Endothelial cell of umbilical vein (primary cell): ENCODE results near the gene SNORC. TPM values are rescaled to one million over a fixed set of nuclear protein-coding genes. Genes with fewer than 3 reads are reported as not detected.

Experiments used
- Bru-seq: library from RNA; stranded (reverse); fragments of 400-500 nt; gene quantifications from one replicate; lab custom pipeline; 2021; lab: Mats Ljungman, UMichigan
- BruChase-seq, 2 experiments: library from RNA; stranded (reverse); fragments of 400-500 nt; gene quantifications; one replicate each; lab custom pipeline; 2021; lab: Mats Ljungman, UMichigan
- BruUV-seq: library from RNA; stranded (reverse); fragments of 400-500 nt; replicated peaks from 2 replicates; lab custom pipeline; 2021; lab: Mats Ljungman, UMichigan
- CTCF ChIA-PET: fragments of 300-600, 350-600 bp; sonication (Branson Sonifier 250); formaldehyde crosslinking; loops from one replicate; lab custom pipeline; 2021; ENCODE audit warnings: antibody characterized with exemption, inconsistent platforms; lab: Charles Lee
- POLR2A ChIA-PET: fragments of 300-600, 350-600 bp; sonication (Branson Sonifier 250); formaldehyde crosslinking; loops from one replicate; lab custom pipeline; 2021; ENCODE audit warnings: antibody characterized with exemption, inconsistent platforms; lab: Charles Lee
- DNase-seq: peaks from one replicate; pipeline ENCODE4 v3.0.0-alpha.2; 2011; ENCODE audit warnings: low read depth, low spot score
- FAIRE-seq: peaks from 2 replicates; lab custom pipeline; 2011; peaks lifted over from hg19 to GRCh38; lab: Jason Lieb, UNC
- H2AFZ ChIP-seq: 2 replicates; pipeline ENCODE4 v1.6.0; 2012; ENCODE audit warnings: low read depth, low read length, control low read depth, inconsistent platforms
- H3K27ac ChIP-seq: 2 replicates; pipeline ENCODE4 v1.5.1; 2011; ENCODE audit warnings: low read depth, mild to moderate bottlenecking, control low read depth, low read length, moderate library complexity; ENCODE audit not compliant: insufficient read depth
- H3K27me3 ChIP-seq, 2 experiments: 2 replicates each; pipeline versions ENCODE4 v1.6.0 to v1.6.1; 2011; ENCODE audit warnings: low read length in 2 of 2, mixed read lengths in 1 of 2; ENCODE audit not compliant: control insufficient read depth in 2 of 2, insufficient read depth in 2 of 2
- H3K36me3 ChIP-seq, 2 experiments: 2 replicates in 1 of 2; 3 replicates in 1 of 2; pipeline ENCODE4 v1.5.1; 2011; ENCODE audit warnings: low read length in 2 of 2, mild to moderate bottlenecking in 1 of 2, moderate library complexity in 1 of 2; ENCODE audit not compliant: control insufficient read depth in 2 of 2, insufficient read depth in 2 of 2; ENCODE audit errors: extremely low read depth in 1 of 2
- H3K4me1 ChIP-seq: 3 replicates; pipeline ENCODE4 v1.5.1; 2011; ENCODE audit warnings: mild to moderate bottlenecking, low read length; ENCODE audit not compliant: control insufficient read depth, insufficient read depth; ENCODE audit errors: extremely low read depth
- H3K4me2 ChIP-seq: 2 replicates; pipeline ENCODE4 v1.6.1; 2011; ENCODE audit warnings: low read length, control low read depth, mixed read lengths; ENCODE audit not compliant: insufficient read depth
- H3K4me3 ChIP-seq, 3 experiments: fragments of 200-600 bp in 1 of 3; sonication (generic), shearing (Covaris generic) in 1 of 3; replicated peaks in 1 of 3; 2 replicates each; pipeline ENCODE4 v1.5.1; 2011 to 2016; ENCODE audit warnings: control low read depth in 3 of 3, low read length in 3 of 3, mild to moderate bottlenecking in 2 of 3, inconsistent platforms in 1 of 3, low read depth in 1 of 3, moderate library complexity in 1 of 3; ENCODE audit not compliant: insufficient read depth in 1 of 3
- H3K79me2 ChIP-seq: 2 replicates; pipeline ENCODE4 v1.6.0; 2012; ENCODE audit warnings: low read length, inconsistent platforms; ENCODE audit not compliant: control insufficient read depth, insufficient read depth
- H3K9ac ChIP-seq: replicated peaks from 2 replicates; pipeline ENCODE3; 2011; ENCODE audit warnings: low read length, control low read depth; ENCODE audit not compliant: insufficient read depth; ENCODE audit errors: extremely low read depth
- H3K9me1 ChIP-seq: replicated peaks from 3 replicates; pipeline ENCODE4 v1.6.0; 2011; ENCODE audit warnings: mild to moderate bottlenecking, low read length; ENCODE audit not compliant: control insufficient read depth, insufficient read depth; ENCODE audit errors: extremely low read depth
- H3K9me3 ChIP-seq: replicated peaks from 2 replicates; pipeline ENCODE4 v1.5.1; 2012; ENCODE audit warnings: low read length, inconsistent platforms; ENCODE audit not compliant: control insufficient read depth, insufficient read depth
- H4K20me1 ChIP-seq: replicated peaks from 2 replicates; pipeline ENCODE3; 2011; ENCODE audit warnings: mild to moderate bottlenecking, low read length; ENCODE audit not compliant: control insufficient read depth, insufficient read depth; ENCODE audit errors: extremely low read depth
- CTCF ChIP-seq, 2 donors: IDR thresholded peaks; 1 replicate in 1 of 2; 2 replicates in 1 of 2; pipeline ENCODE4 v1.5.1; 2011; ENCODE audit warnings: low read length in 2 of 2, mild to moderate bottlenecking in 2 of 2, moderate library complexity in 2 of 2, control low read depth in 1 of 2, inconsistent platforms in 1 of 2, low read depth in 1 of 2; ENCODE audit not compliant: insufficient read depth in 1 of 2; ENCODE audit errors: extremely low read depth in 1 of 2
- dilution Hi-C: fragments of 300-500 bp; cut with MboI; formaldehyde crosslinking; loops from one replicate; pipeline ENCODE4 v1.15.0; 2019; ENCODE audit warnings: low sequenced_read_pairs; ENCODE audit not compliant: extremely low pct_ligation_motif_present
- intact Hi-C: fragments of 100-400 bp; cut with micrococcal nuclease; formaldehyde crosslinking; loops from one replicate; pipeline ENCODE4 v1.10.0; 2022
- long read RNA-seq: library from polyadenylated mRNA; stranded (forward); transcript quantifications from one replicate; pipeline ENCODE4 v2.0.0, GENCODE V29; 2021
- polyA minus RNA-seq, 3 experiments: library from RNA; depleted of rRNA, polyadenylated mRNA; stranded (reverse); fragments of >200 nt; gene quantifications; 1 replicate in 1 of 3; 2 replicates in 2 of 3; pipeline ENCODE4 v1.2.3, GENCODE V29; 2011
- polyA plus RNA-seq, 4 experiments: library from polyadenylated mRNA; depleted of rRNA in 3 of 4; stranded (reverse) in 3 of 4; unstranded in 1 of 4; fragments of >200 nt; gene quantifications; 2 replicates each; pipeline versions ENCODE4 v1.2.1 to v1.2.3, GENCODE V29; 2011 to 2012; ENCODE audit warnings: missing spikeins in 1 of 4
- total RNA-seq: library from RNA; stranded (reverse); gene quantifications from 2 replicates; pipeline ENCODE4 v1.2.3, GENCODE V29; 2021

The SNORC gene
- total RNA-seq (2.6 and 4.0 TPM in 2 replicates), polyA plus RNA-seq (1.4 and 2.5 TPM in 2 replicates), polyA minus RNA-seq (0.61 and 2.2 TPM in 2 replicates), Bru-seq, nascent RNA (percentile 49 among the genes with signal in this experiment), BruChase-seq, experiment 1, labeled RNA remaining after a 6-hour chase (percentile 62 among the genes with signal in this experiment), BruChase-seq, experiment 2, labeled RNA remaining after a 2-hour chase (percentile 45 among the genes with signal in this experiment)
- polyA plus RNA-seq (2011; cell fraction: cytosol; rRNA removed), result 0.71 and 1.4 TPM in 2 replicates
- polyA plus RNA-seq (2011; cell fraction: nucleus; rRNA removed), result 4.2 and 5.7 TPM in 2 replicates
- 0.13 and 0.52 TPM in 2 replicates for polyA plus RNA-seq (2012)
- polyA minus RNA-seq (2011; cell fraction: cytosol; rRNA and poly(A)+ RNA removed), result 1.2 TPM
- polyA minus RNA-seq (2011; cell fraction: nucleus; rRNA and poly(A)+ RNA removed), result 3.6 TPM in 2 replicates
- long read RNA-seq, partial matches to known transcripts, result 0 of 6 reads
- long read RNA-seq, other reads (novel, unspliced or antisense), result 6 of 6 reads

GRCh38 chr2:232870018-232870765, at the start of gene SNORC:
SNORC (plus strand) TSS chr2:232870264; CDS start chr2:232870342, 78 bp downstream.
- dilution Hi-C loops, result no loop called here
- TF ChIP-seq CTCF (IDR thresholded peaks at IDR 0.05; ENCODE audit: extremely low read depth in 1 of 2, insufficient read depth in 1 of 2, low read depth in 1 of 2, low read length in 2 of 2), result no peak
- POLR2A ChIA-PET, result no interaction called here

More at GRCh38 chr2:232870018-232870765, at the start of gene SNORC:
- Histone ChIP-seq H3K4me2 (no peak within 1 kb of the TSS), H3K4me3 (no peak within 1 kb of the TSS), H4K20me1 (no peaks in the 10 kb centered on the region), H3K9me1 (no peaks in the 10 kb centered on the region), H2AFZ (no peak within 1 kb of the TSS), H3K27me3 (no peaks in the 10 kb centered on the region), H3K79me2 (no peaks in the 10 kb centered on the region), H3K27ac (no peak within 1 kb of the TSS), H3K4me1 (no peaks in the 10 kb centered on the region), H3K9ac (no peak within 1 kb of the TSS), H3K36me3 (no peaks in the 10 kb centered on the region), H3K9me3 (no peaks in the 10 kb centered on the region)
- CTCF ChIA-PET, result interaction anchor here (2.1 kb wide), 1 partner anchor 184 kb away, joined by 6 read pairs; no protein-coding TSS in a partner anchor
- BruUV-seq, result no TSS peak
- intact Hi-C loops, result no loop called here
- DNase-seq (no peak), FAIRE-seq (no peak)
